NCI-H526 (cell line): ENCODE measurements around the gene KLRC4.
"Not testable (repeated sequence)": the region's sequence is repeated elsewhere in the genome, so short reads cannot be mapped to it uniquely, and the experiment has no call there.

ENCODE experiments used
- DNase-seq, 2 experiments: peaks; one replicate each; lab custom pipeline; 2025; lab: John Stamatoyannopoulos, UW

The KLRC4 gene

DNA sequence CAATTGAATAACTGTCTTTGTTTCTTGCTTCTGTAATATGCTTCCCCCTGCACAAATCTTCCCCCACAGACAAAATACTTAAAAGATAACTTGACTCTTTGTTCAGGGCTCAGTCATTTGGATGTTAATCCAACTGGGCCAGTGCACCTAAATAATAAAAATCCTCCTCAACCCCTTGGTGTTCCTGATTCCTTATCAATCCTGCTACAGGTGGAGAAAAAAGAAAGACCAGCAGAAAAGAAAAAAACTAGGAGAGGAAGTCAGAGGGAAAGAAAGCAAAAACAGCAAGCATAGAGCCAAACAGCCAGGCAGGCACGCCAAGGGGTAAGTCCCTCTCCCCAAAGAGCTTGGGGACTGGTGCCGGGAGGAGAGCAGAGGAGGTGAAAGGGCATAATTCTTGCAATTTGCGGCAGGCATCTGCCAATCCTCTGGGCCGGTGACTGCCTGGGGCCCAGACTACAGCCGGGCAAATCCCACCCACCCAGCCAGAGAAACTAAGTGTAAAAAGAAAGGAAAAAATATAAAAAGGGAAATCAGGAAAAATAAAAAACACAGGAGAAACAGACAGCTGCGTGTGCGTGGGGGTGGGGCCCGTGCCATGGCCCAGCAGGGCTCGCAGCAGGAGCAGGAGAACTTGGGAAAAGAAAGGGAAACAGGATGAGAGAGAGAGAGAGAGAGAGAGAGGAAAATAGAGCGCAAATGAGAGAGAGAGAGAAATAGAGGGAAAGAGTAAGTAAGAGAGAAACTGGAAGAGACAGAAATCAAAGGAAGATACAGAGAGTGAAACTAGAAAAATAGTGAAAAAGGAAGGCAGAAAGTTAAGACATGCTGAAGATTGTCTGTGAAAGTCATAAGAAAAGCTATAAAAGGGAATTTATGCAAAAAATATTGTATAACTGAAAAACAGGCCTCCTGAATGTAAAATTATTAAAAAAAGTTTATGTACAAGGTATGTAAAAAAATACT is 41.1 kb downstream of the KLRC4 start:
- no peak for DNase-seq

DNA sequence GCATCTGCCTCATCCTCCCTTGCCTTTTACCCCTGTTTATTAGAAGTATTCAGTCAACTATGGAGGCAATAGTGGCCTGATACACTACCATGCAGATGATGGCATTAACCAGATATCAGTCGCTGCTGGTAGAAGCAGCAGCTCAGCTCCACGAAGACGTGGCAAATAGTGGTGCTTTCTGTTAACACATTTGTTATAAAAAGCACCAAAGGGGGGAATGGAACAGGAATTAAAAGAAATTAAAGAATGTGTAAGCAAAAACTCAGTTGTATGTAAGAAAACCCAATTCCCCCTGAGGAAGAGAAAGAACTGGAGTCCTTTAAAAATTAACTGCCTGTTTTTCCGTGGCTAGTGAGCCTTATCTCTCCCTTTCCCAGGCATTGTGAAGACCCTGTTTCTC is 41.8 kb downstream of the KLRC4 start:
- not testable (repeated sequence) for DNase-seq

DNA sequence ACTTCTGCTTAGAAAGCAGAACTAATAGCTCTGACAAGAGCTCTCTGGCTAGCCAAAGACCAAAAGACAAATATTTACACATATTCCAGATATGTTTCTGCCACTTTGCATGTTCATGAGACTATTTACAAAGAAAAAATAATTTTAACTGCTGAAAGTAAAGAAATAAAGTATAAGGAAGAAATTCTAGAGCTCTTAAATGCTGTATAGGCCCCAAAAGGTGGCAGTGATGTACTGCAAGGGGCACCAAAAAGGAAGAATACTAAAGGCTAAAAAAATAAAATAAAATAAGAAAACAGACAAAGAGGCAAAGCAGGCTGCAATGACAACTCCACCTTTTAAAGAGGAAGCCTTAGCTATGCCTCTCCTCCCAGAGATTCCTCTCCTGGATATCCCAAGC is 42.7 kb downstream of the KLRC4 start:
- DNase-seq: peak; percentile 28 to 51

DNA sequence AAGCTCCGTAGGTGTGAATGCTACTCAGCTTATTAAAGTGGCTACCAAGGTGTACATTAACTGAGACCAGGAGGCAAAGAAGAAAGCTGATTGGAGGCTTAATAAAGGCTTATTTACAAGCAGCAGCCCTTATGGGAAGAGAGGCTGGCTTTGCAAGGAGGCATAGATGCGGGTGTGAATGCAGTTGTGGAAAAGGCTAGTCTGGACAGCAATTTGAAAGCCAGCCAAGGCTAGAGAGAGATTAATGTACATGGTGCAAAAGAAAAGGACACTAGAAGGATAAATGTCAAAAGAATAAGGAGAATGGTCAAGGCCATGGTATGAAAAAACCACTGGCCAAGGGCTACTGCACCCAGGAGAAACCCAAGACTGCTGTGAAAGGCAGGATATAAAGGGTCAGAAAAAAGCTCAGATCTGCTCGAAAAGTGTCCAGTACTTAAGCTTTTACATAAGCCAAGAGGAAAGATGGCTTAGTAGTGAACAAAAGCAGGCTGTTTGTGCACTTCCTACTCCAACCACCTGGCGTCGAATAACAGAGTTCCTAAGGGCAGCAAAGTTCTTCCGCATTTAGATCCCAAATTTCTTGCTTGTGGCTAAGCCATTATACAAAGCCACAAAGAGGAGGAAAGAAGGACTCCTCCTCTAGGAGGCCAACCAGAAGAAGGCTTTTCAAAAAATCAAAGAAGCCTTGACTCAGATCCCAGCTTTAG is 43.7 kb downstream of the KLRC4 start:
- DNase-seq: peak in 1 of 2 experiments; percentile 63

DNA sequence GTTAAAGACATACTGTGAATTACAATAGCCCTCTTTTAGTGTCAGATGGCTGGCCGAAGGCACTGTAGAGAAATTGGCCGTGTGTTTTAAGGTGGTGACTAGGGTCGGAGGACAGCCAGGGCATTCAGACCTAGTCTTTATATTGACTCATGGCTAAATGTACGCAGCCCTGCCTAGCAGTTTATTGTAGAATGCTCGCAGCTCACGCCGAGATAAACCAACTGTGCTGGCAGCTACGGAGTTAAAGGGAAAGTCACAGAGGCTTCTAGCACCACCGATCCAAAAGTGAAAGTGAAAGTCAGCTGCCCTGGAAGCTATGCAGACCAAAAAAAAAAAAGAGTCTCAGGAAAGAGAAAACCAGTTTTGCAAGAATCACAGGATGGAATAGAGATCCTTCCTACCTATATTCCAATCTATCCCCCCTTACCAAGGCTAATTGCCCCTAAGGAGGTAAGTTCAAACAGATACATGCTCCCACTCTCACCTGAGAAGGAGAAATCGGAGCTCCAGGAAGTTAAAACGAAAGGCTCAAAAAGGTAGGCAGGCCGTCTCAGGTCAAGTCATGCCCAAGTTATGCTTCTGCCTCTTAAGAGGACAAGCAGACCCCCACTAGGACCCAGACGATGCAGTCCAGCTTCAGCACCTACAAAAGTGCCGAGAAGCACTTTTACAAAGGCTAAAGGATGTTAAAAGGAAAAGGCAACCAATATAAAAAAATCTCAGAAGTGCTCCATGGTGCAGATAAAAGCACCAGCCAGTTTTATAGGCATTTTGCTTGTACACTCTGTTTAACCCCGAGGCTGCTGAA is 44.5 kb downstream of the KLRC4 start:
- peak; percentile 88 to 91 for DNase-seq

DNA sequence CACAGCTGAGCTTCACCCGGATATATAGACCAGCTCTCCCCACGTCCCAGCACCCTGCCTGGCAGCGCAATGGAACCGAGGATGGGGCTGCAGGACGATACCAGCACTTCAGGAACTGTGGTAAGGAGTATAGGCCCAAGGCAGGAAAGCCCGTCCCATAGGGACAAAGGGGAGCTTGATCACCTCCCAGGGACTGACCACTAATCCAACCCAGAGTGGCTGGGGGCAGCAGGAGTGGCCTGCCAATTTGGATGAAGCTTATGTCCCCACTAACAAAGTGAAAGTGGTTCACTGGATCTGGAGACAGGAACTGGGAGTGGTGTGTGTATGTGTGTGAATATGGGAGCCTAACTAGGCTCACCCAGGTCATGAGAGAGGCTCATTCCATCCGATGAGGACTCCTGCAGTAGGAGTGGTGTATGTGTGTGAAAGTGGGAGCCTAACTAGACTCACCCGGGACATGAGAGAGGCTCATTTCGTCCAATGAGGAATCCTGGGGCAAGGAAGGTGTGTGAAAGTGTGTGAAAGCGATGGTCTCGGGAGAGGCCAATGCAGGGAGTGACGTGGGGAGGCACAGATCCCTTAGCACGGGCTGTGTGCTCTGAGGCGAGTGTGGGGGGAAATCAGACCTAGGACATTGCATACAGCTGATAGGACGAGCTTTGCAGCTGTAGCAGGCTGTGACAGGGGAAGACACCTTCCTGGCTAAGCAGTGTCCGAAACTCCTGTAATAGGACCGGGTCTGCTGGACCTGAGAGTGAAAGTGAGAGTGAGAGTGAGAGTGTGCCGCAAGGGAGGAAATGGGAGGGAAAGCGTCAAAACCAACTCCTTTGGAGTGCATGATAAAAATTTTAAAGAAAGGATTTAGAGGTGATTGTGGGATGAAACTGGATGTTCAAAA is 45.4 kb downstream of the KLRC4 start:
- peak; percentile 75 to 79 for DNase-seq

DNA sequence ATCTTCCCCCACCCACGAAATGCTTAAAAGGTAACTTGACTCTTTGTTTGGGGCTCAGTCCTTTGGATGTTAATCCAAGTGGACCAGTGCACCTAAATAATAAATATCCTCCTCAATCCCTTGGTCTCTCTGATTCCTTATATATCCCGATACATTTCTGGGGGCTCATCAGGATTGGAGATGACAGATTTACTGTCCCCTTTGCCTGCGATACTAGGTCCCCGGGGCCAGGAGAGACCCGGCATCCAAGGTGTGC is 46.0 kb downstream of the KLRC4 start:
- DNase-seq: no peak

DNA sequence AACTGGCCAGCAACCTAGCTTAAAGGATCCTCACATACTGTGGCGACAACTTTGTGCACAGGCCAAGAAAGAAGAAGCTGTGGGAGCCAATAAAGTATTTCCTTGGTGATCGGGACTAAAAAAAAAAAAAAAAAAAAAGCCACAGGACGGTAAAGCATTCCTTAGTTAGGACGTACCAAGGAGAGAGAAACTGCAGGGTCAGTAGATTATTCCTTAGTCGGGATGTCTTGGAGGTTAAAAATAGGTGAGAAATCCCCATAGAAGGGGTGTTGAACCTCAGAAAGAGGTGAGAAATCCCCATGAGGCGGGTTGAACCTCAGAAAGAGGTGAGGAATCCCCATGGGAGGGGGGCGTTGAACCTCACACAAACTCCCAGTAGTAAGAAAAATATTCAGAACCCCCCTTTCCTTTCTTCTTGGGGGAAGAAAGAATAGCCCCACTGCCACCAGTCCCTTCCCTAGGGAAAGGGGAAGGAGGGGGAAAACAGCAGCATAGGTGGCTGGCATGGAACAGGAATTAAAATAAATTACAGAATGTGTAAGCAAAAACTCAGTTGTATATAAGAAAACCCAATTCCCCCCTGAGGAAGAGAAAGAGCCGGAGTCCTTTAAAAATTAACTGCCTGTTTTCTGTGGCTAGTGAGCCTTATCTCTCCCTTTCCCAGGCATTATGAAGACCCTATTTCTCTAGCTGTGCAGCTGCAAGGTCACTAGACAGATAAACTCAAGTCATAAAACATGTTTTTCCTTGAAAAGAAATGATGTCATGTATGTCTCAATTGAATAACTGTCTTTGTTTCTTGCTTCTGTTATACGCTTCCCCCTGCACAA is 46.5 kb downstream of the KLRC4 start:
- DNase-seq: peak in 1 of 2 experiments; percentile 24

GRCh38 chr12:10362325-10362724 is 47.2 kb downstream of the KLRC4 start:
- DNase-seq: no peak

DNA sequence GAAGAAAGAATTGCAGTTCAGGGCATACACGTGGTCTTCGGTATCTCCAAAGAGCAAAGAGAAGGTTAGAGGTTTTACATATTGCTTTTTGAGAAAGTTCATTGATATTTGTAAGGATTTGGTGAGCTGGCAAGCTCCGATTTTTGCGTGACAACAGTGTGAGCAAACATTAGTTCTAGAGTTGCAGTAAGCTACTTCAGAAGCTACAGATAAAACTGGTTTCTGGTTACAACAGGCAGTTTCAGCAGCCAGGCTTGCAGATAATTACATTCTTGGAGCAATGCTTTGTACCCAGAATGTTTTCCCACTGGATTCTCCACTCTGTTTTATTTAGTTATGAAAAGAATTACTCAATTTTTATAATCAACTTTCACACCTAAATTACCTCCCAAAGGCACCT is 47.9 kb downstream of the KLRC4 start:
- DNase-seq: no peak

DNA sequence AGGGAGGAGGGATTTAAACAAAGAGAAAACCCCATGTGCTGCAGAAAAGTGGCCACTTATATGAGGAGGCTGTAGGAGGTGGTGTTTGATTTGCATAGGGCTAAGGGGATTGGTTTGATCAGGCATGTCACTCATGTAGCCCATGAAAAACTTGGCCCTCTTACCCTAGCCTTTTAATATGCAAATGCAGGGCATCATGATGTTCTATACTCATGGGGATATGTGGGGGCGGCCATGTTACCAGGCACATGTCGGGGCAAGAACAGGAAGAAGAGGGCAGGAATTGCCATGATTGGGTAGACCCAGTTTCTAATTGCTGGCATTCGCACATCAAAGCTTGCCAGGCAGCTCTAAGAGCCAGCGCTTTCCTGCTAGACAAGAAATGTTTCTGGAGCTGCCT is 48.5 kb downstream of the KLRC4 start:
- DNase-seq: peak in 1 of 2 experiments; percentile 40

GRCh38 chr12:10358969-10359368 is 50.6 kb downstream of the KLRC4 start:
- no peak for DNase-seq

DNA sequence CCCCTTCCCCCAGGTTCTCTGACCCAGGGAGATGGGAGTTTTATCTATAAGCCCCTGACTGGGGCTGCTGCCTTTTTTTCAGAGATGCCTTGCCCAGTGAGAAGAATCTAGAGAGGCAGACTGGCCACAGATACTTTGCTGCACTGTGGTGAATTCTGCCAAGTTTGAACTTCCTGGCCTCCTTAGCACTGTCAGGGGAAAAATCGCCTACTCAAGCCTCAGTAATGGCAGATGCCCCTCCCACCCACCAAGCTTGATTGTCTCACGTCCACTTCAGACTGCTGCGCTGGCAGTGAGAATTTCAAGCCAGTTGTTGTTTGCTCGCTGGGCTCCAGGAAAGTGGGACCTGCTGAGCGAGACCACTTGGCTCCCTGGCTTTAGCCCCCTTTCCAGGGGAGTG is 51.4 kb downstream of the KLRC4 start:
- DNase-seq: no peak
